ENCODE data around the gene VASN. TPM values are rescaled to one million over a fixed set of nuclear protein-coding genes. Genes with fewer than 3 reads are reported as not detected.
"Not testable (repeated sequence)": the region's sequence is repeated elsewhere in the genome, so short reads cannot be mapped to it uniquely, and the experiment has no call there.

Gene VASN
- total RNA-seq, 4 donors from 2014 or later: 3.6 to 49.0 (median 19.9) TPM

DNA sequence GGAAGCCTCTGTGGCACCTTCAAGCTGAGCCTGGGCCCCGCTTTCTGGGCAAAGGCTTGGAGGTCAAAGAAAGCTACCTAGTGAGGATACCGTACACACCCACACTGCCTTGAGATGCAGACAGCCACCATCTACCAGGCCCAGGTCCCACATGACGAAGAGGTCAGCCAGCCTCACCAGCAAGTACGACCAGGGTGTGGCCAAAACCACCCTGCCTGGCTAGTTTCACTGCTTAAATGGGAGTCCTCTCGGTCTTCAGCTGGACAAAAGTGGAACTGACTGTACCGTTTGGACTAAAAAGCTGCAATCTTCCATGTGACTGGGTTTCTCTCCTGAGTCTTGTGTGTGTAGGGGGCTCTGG, 21.6 kb downstream of the VASN start:
- intact Hi-C loops (cut with DNase I; ENCODE audit: low total_unique reads): no loop called here

DNA sequence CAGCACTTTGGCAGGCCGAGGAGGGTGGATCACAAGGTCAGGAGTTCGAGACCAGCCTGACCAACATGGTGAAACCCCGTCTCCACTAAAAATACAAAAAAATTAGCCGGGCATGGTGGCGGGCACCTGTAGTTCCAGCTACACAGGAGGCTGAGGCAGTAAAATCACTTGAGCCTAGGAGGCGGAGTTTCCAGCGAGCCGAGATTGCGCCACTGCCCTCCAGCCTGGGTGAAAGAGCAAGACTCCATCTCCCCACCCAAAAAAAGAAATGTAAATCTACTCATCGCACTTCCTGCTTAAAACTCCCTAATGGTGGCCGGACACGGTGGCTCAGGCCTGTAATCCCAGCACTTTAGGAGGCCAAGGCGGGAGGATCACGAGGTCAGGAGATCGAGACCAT, 22.2 kb downstream of the VASN start:
- Histone ChIP-seq H3K27ac (peak overlapping the region; percentile 83 to 89), H3K4me1 (peaks cover 6 to 17% of the 10 kb centered on the region in 2 donors)
- H3K9me3 ChIP-seq; intact Hi-C loops (cut with DNase I; ENCODE audit: low total_unique reads); H3K4me3 ChIP-seq; H3K27me3 ChIP-seq; DNase-seq; H3K36me3 ChIP-seq: not testable (repeated sequence)

More for the DNA sequence above, 21.6 kb downstream of the VASN start:
- Histone ChIP-seq H3K27me3 (no peaks in the 10 kb centered on the region), H3K27ac (peak overlapping the region; percentile 83 to 89), H3K9me3 (no peaks in the 10 kb centered on the region), H3K4me3 (no peak overlapping the region), H3K36me3 (no peaks in the 10 kb centered on the region), H3K4me1 (peaks cover 6 to 21% of the 10 kb centered on the region in 2 donors)
- DNase-seq: no peak
- TF ChIP-seq, protein P1, sequence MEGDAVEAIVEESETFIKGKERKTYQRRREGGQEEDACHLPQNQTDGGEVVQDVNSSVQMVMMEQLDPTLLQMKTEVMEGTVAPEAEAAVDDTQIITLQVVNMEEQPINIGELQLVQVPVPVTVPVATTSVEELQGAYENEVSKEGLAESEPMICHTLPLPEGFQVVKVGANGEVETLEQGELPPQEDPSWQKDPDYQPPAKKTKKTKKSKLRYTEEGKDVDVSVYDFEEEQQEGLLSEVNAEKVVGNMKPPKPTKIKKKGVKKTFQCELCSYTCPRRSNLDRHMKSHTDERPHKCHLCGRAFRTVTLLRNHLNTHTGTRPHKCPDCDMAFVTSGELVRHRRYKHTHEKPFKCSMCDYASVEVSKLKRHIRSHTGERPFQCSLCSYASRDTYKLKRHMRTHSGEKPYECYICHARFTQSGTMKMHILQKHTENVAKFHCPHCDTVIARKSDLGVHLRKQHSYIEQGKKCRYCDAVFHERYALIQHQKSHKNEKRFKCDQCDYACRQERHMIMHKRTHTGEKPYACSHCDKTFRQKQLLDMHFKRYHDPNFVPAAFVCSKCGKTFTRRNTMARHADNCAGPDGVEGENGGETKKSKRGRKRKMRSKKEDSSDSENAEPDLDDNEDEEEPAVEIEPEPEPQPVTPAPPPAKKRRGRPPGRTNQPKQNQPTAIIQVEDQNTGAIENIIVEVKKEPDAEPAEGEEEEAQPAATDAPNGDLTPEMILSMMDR (IDR thresholded peaks at IDR 0.05): no peak

DNA sequence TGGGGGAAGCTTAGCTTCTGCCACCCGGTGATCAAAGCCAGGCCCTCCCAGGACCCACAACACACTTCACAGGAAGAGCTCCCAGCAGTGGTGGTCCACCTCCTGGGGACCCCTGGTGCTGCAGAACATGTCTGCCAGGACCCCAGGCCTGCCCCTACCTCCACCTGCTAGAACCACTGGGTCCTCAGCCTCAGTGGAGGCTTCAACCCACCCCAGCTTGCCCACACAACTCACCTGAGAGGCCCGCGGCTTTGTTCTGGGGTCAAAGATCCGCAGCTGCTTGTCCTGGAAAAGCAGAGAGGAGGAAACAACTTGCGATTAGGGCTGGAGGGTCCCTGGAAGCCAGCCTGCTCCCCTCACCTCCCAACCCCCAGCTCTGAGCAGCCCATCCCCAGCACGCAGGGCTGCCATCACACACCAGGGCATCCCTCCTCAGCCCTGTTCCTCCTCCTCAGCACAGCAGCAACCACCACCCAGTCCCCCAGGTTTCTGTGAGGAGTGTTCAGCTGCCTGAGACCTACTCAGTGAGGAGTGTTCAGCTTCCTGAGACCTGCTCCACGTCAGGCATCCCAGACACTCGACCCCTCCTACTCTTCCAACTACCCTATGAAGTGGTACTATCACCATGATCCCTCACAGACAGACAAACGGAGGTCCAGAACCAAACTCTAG, 23.5 kb downstream of the VASN start:
- Histone ChIP-seq H3K4me1 (peaks cover 6 to 15% of the 10 kb centered on the region in 2 donors), H3K27ac (no peak overlapping the region), H3K36me3 (no peaks in the 10 kb centered on the region), H3K9me3 (no peaks in the 10 kb centered on the region), H3K4me3 (no peak overlapping the region), H3K27me3 (no peaks in the 10 kb centered on the region)
- no peak for DNase-seq
- intact Hi-C loops (cut with DNase I; ENCODE audit: low total_unique reads): no loop called here
- TF ChIP-seq, protein P1 (IDR thresholded peaks at IDR 0.05): no peak
- TF ChIP-seq POLR2A (IDR thresholded peaks at IDR 0.05): no peak

DNA sequence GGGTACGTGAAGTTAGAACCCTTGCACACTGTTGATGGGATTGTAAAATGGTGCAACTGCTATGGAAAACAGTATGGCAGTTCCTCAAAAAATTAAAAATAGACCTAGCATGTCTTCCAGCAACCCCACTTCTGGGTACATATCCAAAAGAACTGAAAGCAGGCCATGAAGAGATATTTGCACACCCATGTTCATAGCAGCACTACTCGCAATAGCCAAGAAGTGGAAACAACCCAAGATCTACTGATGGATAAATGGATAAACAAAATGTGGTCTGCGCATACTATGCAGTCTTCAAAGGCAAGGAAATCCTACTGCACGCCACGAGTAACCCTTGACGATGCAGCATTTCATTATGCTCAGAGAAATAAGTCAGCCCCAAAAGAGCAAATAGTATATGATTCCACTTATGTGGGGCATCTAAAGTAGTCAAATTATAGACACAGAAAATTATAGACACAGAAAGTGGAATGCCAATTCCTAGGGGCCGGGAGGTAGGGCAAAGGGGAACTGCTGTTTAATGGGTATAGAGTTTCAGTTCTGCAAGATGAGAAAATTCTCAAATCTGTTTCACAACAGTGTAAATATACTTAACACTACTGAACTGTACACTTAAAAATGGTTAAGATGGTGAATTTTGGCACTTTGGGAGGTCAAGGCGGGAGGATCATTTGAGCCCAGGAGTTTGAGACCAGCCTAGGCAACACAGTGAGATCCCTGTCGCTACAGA, 27.5 kb downstream of the VASN start:
- Histone ChIP-seq H3K4me3 (no peak overlapping the region), H3K36me3 (no peaks in the 10 kb centered on the region), H3K27me3 (no peaks in the 10 kb centered on the region), H3K4me1 (no peaks in the 10 kb centered on the region), H3K27ac (no peak overlapping the region), H3K9me3 (no peaks in the 10 kb centered on the region)
- DNase-seq: no peak
- no peak for TF ChIP-seq POLR2A (IDR thresholded peaks at IDR 0.05)
- TF ChIP-seq, protein P1 (IDR thresholded peaks at IDR 0.05): no peak
- intact Hi-C loops (cut with DNase I; ENCODE audit: low total_unique reads): no loop called here

DNA sequence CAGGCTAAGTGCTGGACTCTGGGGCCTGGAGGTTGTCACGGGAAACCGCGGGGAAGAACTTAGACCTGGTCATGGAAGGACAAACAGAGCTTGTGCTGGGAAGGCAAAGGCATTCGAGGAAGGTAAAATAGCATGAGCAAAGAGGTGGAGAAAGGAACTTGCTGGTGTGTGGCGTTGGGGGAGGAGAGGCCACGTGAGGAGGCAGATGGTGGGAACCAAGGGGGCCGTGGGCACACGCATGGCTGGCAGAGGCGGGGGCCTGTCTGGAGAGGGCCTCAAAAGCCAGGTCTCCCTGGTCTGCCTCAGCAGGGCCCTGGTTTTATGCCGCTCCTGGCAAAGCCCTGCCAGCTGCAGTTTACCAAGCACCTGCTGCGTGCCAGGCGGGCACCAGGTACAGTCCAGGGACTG, 29.4 kb downstream of the VASN start:
- TF ChIP-seq POLR2A (IDR thresholded peaks at IDR 0.05): no peak
- TF ChIP-seq, protein P1 (IDR thresholded peaks at IDR 0.05): no peak
- no peaks in the 10 kb centered on the region for H3K4me1 ChIP-seq
- no peak overlapping the region for H3K27ac ChIP-seq
- no peaks in the 10 kb centered on the region for H3K27me3 ChIP-seq
- no peaks in the 10 kb centered on the region for H3K36me3 ChIP-seq
- intact Hi-C loops (cut with DNase I; ENCODE audit: low total_unique reads): no loop called here
- H3K9me3 ChIP-seq: no peaks in the 10 kb centered on the region
- DNase-seq: no peak
- no peak overlapping the region for H3K4me3 ChIP-seq
